Epithelial cell of esophagus (primary cell): ENCODE measurements around the gene C12orf50.
"Not testable (repeated sequence)": the region's sequence is repeated elsewhere in the genome, so short reads cannot be mapped to it uniquely, and the experiment has no call there.

ENCODE experiments used
- DNase-seq: peaks from one replicate; pipeline ENCODE4 v3.0.0; 2010; ENCODE audit warnings: low read depth
- H3K4me3 ChIP-seq: 2 replicates; pipeline ENCODE4 v1.5.1; 2011; ENCODE audit warnings: mild to moderate bottlenecking, low read length, control low read depth
- CTCF ChIP-seq: IDR thresholded peaks from 2 replicates; pipeline ENCODE4 v1.5.1; 2011; ENCODE audit warnings: low read depth, mild to moderate bottlenecking, low read length, control low read depth, inconsistent platforms; ENCODE audit not compliant: insufficient read depth; ENCODE audit errors: missing control alignments

C12orf50 gene

GRCh38 chr12:88052686-88053085 is 23.5 kb upstream of the C12orf50 start:
- peak; percentile 57 for DNase-seq
- H3K4me3 ChIP-seq, result no peak overlapping the region
- peak; percentile 73 for TF ChIP-seq CTCF

GRCh38 chr12:88044035-88044434 is 14.8 kb upstream of the C12orf50 start:
- H3K4me3 ChIP-seq, result no peak overlapping the region
- no peak for DNase-seq
- TF ChIP-seq CTCF, result no peak

- no peak for TF ChIP-seq CTCF
- H3K4me3 ChIP-seq, result no peak overlapping the region
- DNase-seq, result no peak
Observed at GRCh38 chr12:88037770-88038169, 8.6 kb upstream of the C12orf50 start.

GRCh38 chr12:88036353-88036965 is 7.3 kb upstream of the C12orf50 start:
- DNase-seq, result peak; percentile 86
- peak overlapping the region; percentile 83 for H3K4me3 ChIP-seq
- no peak for TF ChIP-seq CTCF

- DNase-seq, result peak; percentile 61
- TF ChIP-seq CTCF, result no peak
Observed at GRCh38 chr12:88035907-88036289, 6.7 kb upstream of the C12orf50 start.

GRCh38 chr12:88035271-88035906 is 6.2 kb upstream of the C12orf50 start:
- H3K4me3 ChIP-seq, result peak overlapping the region; percentile 83
- no peak for TF ChIP-seq CTCF

More at GRCh38 chr12:88035907-88036289, 6.7 kb upstream of the C12orf50 start:
- H3K4me3 ChIP-seq, result peak overlapping the region; percentile 83

GRCh38 chr12:88031161-88031560 is 2.0 kb upstream of the C12orf50 start:
- H3K4me3 ChIP-seq, DNase-seq: not testable (repeated sequence)

More at GRCh38 chr12:88035271-88035906, 6.2 kb upstream of the C12orf50 start:
- DNase-seq, result peak; percentile 89
